ENCODE data around the gene TCF4. TPM values are rescaled to one million over a fixed set of nuclear protein-coding genes. Genes with fewer than 3 reads are reported as not detected.

Gene TCF4
- total and polyA plus RNA-seq, 4 donors: 14.3 to 356 (median 73.0) TPM

- no peak for ATAC-seq (ENCODE audit: insufficient read depth, low FRiP score)
- DNase-seq: peak in 1 of 3 donors; percentile 57
- Histone ChIP-seq H3K9me3 (ENCODE audit: control insufficient read depth in 4 of 4, insufficient read depth in 3 of 4, low read length in 3 of 4) (peaks cover 0 to 5% (median 0%) of the 10 kb centered on the region in 4 donors), H3K36me3 (ENCODE audit: control insufficient read depth in 4 of 4, insufficient read depth in 4 of 4, low read length in 4 of 4) (peaks cover 3 to 59% (median 32%) of the 10 kb centered on the region in 4 donors), H3K27ac (ENCODE audit: low read depth in 1 of 2, low read length in 1 of 2) (peak overlapping the region in 1 of 2 donors; percentile 56), H3K9ac (ENCODE audit: insufficient read depth in 1 of 2, low read length in 2 of 2) (no peak overlapping the region), H3K27me3 (ENCODE audit: control insufficient read depth in 3 of 3, insufficient read depth in 3 of 3, low read length in 2 of 3) (no peaks in the 10 kb centered on the region), H3K4me1 (ENCODE audit: control insufficient read depth in 5 of 5, insufficient read depth in 5 of 5, low read length in 5 of 5) (peaks cover 0 to 27% (median 17%) of the 10 kb centered on the region in 5 donors), H3K4me3 (no peak overlapping the region)
- 45 to 47% methylated on average over 7 of the region's 7 CpGs for WGBS, 2 donors
- no peak for TF ChIP-seq CTCF (IDR thresholded peaks at IDR 0.05; ENCODE audit: control extremely low read depth, extremely low read depth)
Measured at GRCh38 chr18:55252053-55252675, 335.8 kb downstream of the TCF4 start.

DNA sequence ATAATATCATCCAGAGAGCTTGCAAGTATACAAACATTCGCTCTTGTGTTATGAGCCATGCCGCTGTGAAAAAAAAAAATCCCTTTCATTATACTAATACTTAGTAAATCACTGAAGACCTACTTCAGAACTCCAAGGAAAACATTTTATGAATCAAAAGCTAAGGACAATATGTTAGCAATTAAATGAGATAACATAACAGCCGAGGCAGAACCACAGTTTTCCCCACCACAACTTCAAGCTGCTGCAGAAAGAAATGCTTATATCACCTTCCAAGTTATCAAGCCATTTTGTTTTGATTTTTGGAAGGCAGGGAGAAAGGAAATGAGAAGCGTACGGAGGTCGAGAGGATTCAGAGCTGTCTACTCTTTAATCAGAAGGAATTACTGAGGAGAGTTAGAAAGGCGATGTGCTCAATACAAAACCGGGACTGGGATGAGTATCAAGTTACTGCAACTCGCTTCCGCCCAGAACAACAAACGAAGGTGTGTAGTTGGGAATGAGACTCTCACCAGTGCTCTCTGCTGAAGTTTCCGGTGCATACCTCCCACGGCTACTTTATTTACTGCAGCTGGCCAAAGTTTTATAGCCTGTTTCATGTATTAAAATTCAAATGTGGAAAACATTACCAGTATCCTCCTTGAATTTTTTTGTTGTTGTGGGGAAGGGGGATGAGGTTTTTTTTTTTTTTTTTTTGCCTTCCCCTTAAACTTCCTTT lies 336.6 kb downstream of the TCF4 start:
- TF ChIP-seq CTCF (IDR thresholded peaks at IDR 0.05; ENCODE audit: control extremely low read depth, extremely low read depth): no peak
- H3K36me3 ChIP-seq (ENCODE audit: control insufficient read depth in 4 of 4, insufficient read depth in 4 of 4, low read length in 4 of 4): peaks cover 3 to 59% (median 28%) of the 10 kb centered on the region in 4 donors
- H3K27me3 ChIP-seq (ENCODE audit: control insufficient read depth in 3 of 3, insufficient read depth in 3 of 3, low read length in 2 of 3): no peaks in the 10 kb centered on the region
- no peak overlapping the region for H3K4me3 ChIP-seq
- 67 to 78% methylated on average over 13 of the region's 13 CpGs for WGBS, 2 donors
- peaks cover 0 to 5% (median under 1%) of the 10 kb centered on the region in 4 donors for H3K9me3 ChIP-seq (ENCODE audit: control insufficient read depth in 4 of 4, insufficient read depth in 3 of 4, low read length in 3 of 4)
- peak; percentile 35 to 66 (median 62) for DNase-seq
- H3K4me1 ChIP-seq (ENCODE audit: control insufficient read depth in 5 of 5, insufficient read depth in 5 of 5, low read length in 5 of 5): peaks cover 0 to 32% (median 17%) of the 10 kb centered on the region in 5 donors
- peak overlapping the region in 1 of 2 donors; percentile 62 for H3K9ac ChIP-seq (ENCODE audit: insufficient read depth in 1 of 2, low read length in 2 of 2)
- H3K27ac ChIP-seq (ENCODE audit: low read depth in 1 of 2, low read length in 1 of 2): peak overlapping the region in 1 of 2 donors; percentile 56
- no peak for ATAC-seq (ENCODE audit: insufficient read depth, low FRiP score)

DNA sequence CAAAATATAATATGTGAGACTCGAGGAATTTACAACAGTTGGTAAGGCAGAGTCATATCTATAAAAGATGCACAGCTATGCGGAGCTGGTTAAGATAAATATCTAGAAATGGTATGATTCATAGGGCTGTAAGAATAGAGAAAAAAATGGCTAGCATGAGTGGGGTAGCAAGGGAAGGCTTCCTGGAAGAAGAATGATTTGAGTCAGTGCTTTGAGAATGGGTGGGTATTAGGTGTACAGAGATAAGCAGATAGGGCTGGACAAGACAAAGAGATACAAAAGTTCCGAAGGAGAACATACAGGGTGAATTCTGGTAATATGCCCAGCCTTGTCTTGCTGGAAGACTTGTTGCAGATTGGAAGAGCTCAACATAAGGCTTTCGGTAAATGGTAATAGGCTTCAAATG lies 337.2 kb downstream of the TCF4 start:
- no peak overlapping the region for H3K9ac ChIP-seq (ENCODE audit: insufficient read depth in 1 of 2, low read length in 2 of 2)
- H3K4me3 ChIP-seq: no peak overlapping the region
- TF ChIP-seq CTCF (IDR thresholded peaks at IDR 0.05; ENCODE audit: control extremely low read depth, extremely low read depth): no peak
- 59 to 89% methylated on average over 4 of the region's 4 CpGs for WGBS, 2 donors
- H3K27me3 ChIP-seq (ENCODE audit: control insufficient read depth in 3 of 3, insufficient read depth in 3 of 3, low read length in 2 of 3): no peaks in the 10 kb centered on the region
- ATAC-seq (ENCODE audit: insufficient read depth, low FRiP score) (no peak), DNase-seq (peak in 1 of 3 donors; percentile 49)
- H3K4me1 ChIP-seq (ENCODE audit: control insufficient read depth in 5 of 5, insufficient read depth in 5 of 5, low read length in 5 of 5): peaks cover 0 to 37% (median 17%) of the 10 kb centered on the region in 5 donors
- H3K36me3 ChIP-seq (ENCODE audit: control insufficient read depth in 4 of 4, insufficient read depth in 4 of 4, low read length in 4 of 4): peaks cover 1 to 57% (median 24%) of the 10 kb centered on the region in 4 donors
- no peak overlapping the region for H3K27ac ChIP-seq (ENCODE audit: low read depth in 1 of 2, low read length in 1 of 2)
- peaks cover 0 to 5% (median under 1%) of the 10 kb centered on the region in 4 donors for H3K9me3 ChIP-seq (ENCODE audit: control insufficient read depth in 4 of 4, insufficient read depth in 3 of 4, low read length in 3 of 4)

All from lung (tissue), 12 donors.